Astrocyte of the cerebellum (primary cell): ENCODE data around the gene BAIAP3.

Source experiments
- DNase-seq: peaks from one replicate; pipeline ENCODE4 v3.0.0-alpha.2; 2011; ENCODE audit warnings: low read depth
- H3K4me3 ChIP-seq: 2 replicates; pipeline ENCODE4 v1.5.1; 2011; ENCODE audit warnings: mild to moderate bottlenecking, low read depth, low read length, moderate library complexity
- CTCF ChIP-seq: IDR thresholded peaks from 2 replicates; pipeline ENCODE4 v1.5.1; 2012; ENCODE audit warnings: low read length, low read depth, moderate library complexity, mild to moderate bottlenecking; ENCODE audit errors: missing control alignments
- in situ Hi-C: cut with HindIII; loops from 2 replicates; pipeline ENCODE4 v1.10.0; 2017; ENCODE audit warnings: low sequenced_read_pairs

BAIAP3 gene

GRCh38 chr16:1333149-1333812, at the start of gene BAIAP3:
BAIAP3 (plus strand) TSS chr16:1333645; CDS start chr16:1338550, 4,905 bp downstream.
- no peak for TF ChIP-seq CTCF
- in situ Hi-C loops = no loop called here
- no peak within 1 kb of the TSS for H3K4me3 ChIP-seq
- no peak for DNase-seq

- H3K4me3 ChIP-seq = no peak overlapping the region
- TF ChIP-seq CTCF = no peak
- in situ Hi-C loops = loop anchor here (25.0 kb wide), 2 partner anchors 103 to 147 kb away; no protein-coding TSS in a partner anchor
- DNase-seq = no peak
Observed at GRCh38 chr16:1283996-1284616, 49.3 kb upstream of the BAIAP3 start.

- in situ Hi-C loops = loop anchor here (25.0 kb wide), 2 partner anchors 101 to 149 kb away; no protein-coding TSS in a partner anchor
- no peak overlapping the region for H3K4me3 ChIP-seq
- no peak for TF ChIP-seq CTCF
- DNase-seq = no peak
Observed at GRCh38 chr16:1285669-1286512, 47.6 kb upstream of the BAIAP3 start.

- no peak overlapping the region for H3K4me3 ChIP-seq
- in situ Hi-C loops = loop anchor here (25.0 kb wide), 2 partner anchors 101 to 149 kb away; no protein-coding TSS in a partner anchor
- DNase-seq = no peak
- no peak for TF ChIP-seq CTCF
Observed at GRCh38 chr16:1286513-1287094, 46.8 kb upstream of the BAIAP3 start.

GRCh38 chr16:1287982-1288670, 45.3 kb upstream of the BAIAP3 start:
- in situ Hi-C loops = loop anchor here (25.0 kb wide), 2 partner anchors 99 to 151 kb away; no protein-coding TSS in a partner anchor
- DNase-seq = no peak
- no peak for TF ChIP-seq CTCF
- H3K4me3 ChIP-seq = no peak overlapping the region
